Measurements from ENCODE around the gene CCDC102B.

The CCDC102B gene

DNA sequence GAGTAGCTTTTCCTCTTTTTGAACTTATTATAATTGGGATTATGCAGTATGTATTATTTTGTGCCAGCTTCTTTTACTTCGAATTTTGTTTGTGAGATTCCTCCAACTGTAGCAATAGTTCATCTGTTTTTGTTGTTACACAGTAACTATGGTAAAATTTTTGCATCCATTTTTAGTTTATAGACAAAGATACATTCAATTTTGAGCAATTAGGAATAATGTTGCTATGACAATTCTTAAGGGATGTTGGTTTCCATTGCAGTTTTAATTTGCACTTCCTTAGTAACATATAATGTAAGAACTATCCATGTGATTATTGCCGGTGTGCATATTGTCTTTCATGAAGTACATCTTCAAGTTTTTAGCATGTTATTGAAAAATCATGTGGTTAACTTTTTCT is 20.7 kb downstream of the CCDC102B start:
- no peak overlapping the region for H3K4me3 ChIP-seq (ENCODE audit: low read length in 2 of 2)

DNA sequence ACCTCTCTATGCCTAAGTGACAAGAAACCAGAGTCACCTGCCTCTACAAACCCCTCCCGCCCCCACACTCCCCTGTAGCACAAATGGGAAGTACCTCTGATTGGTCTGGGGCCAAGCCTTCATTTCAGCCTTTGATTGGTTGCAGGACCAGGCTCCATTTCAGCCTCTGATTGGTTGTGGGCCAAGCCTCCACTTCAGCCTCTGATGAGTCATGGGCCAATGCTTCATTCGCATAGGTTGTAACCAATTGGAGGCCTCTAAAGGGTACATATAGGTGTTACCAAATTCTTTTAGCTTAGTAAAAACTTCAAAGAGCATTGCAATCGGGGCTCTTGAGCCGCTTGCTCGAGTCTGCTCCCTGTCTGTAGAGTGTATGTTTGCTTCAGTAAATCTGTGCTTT is 25.0 kb downstream of the CCDC102B start:
- Histone ChIP-seq H3K4me1 (ENCODE audit: control insufficient read depth in 2 of 2, insufficient read depth in 2 of 2, low read length in 2 of 2) (no peaks in the 10 kb centered on the region), H3K27me3 (ENCODE audit: control insufficient read depth in 2 of 2, insufficient read depth in 2 of 2, low read length in 2 of 2) (no peaks in the 10 kb centered on the region), H3K9ac (ENCODE audit: low read depth in 1 of 2, low read length in 2 of 2) (no peak overlapping the region), H3K4me3 (ENCODE audit: low read length in 2 of 2) (no peak overlapping the region), H3K27ac (ENCODE audit: low read depth in 2 of 2, low read length in 2 of 2) (no peak overlapping the region), H3K9me3 (ENCODE audit: control insufficient read depth in 2 of 2, low read length in 2 of 2) (no peaks in the 10 kb centered on the region), H3K36me3 (ENCODE audit: control insufficient read depth in 2 of 2, insufficient read depth in 2 of 2, low read length in 2 of 2) (no peaks in the 10 kb centered on the region)

More for the DNA sequence above, 20.7 kb downstream of the CCDC102B start:
- Histone ChIP-seq H3K9ac (ENCODE audit: low read depth in 1 of 2, low read length in 2 of 2) (no peak overlapping the region), H3K4me1 (ENCODE audit: control insufficient read depth in 2 of 2, insufficient read depth in 2 of 2, low read length in 2 of 2) (no peaks in the 10 kb centered on the region), H3K27ac (ENCODE audit: low read depth in 2 of 2, low read length in 2 of 2) (peak overlapping the region in 1 of 2 donors; percentile 15), H3K27me3 (ENCODE audit: control insufficient read depth in 2 of 2, insufficient read depth in 2 of 2, low read length in 2 of 2) (no peaks in the 10 kb centered on the region), H3K9me3 (ENCODE audit: control insufficient read depth in 2 of 2, low read length in 2 of 2) (no peaks in the 10 kb centered on the region), H3K36me3 (ENCODE audit: control insufficient read depth in 2 of 2, insufficient read depth in 2 of 2, low read length in 2 of 2) (no peaks in the 10 kb centered on the region)

DNA sequence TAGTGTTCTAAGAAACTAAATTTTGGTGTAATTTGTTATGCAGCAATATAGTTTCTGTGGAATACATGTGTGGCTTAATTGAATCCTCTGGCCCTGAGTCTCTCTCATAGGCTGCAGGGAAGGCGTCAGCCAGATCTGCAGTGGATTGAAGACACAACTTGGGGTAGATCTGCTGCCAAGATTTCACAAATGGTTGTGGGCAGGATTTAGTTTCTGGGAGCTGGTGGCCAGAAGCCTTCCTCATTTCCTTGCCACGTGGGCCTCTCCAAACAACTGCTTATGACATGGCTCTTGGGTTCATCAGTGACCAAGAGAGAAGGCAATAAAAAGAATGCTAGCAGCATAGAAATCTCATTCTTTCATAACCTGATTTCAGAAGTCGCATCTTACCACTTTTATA is 28.2 kb downstream of the CCDC102B start:
- H3K9ac ChIP-seq (ENCODE audit: low read depth in 1 of 2, low read length in 2 of 2), result no peak overlapping the region
- no peaks in the 10 kb centered on the region for H3K9me3 ChIP-seq (ENCODE audit: control insufficient read depth in 2 of 2, low read length in 2 of 2)
- H3K4me3 ChIP-seq (ENCODE audit: low read length in 2 of 2), result no peak overlapping the region
- H3K36me3 ChIP-seq (ENCODE audit: control insufficient read depth in 2 of 2, insufficient read depth in 2 of 2, low read length in 2 of 2), result no peaks in the 10 kb centered on the region
- no peaks in the 10 kb centered on the region for H3K27me3 ChIP-seq (ENCODE audit: control insufficient read depth in 2 of 2, insufficient read depth in 2 of 2, low read length in 2 of 2)
- no peaks in the 10 kb centered on the region for H3K4me1 ChIP-seq (ENCODE audit: control insufficient read depth in 2 of 2, insufficient read depth in 2 of 2, low read length in 2 of 2)
- H3K27ac ChIP-seq (ENCODE audit: low read depth in 2 of 2, low read length in 2 of 2), result no peak overlapping the region

DNA sequence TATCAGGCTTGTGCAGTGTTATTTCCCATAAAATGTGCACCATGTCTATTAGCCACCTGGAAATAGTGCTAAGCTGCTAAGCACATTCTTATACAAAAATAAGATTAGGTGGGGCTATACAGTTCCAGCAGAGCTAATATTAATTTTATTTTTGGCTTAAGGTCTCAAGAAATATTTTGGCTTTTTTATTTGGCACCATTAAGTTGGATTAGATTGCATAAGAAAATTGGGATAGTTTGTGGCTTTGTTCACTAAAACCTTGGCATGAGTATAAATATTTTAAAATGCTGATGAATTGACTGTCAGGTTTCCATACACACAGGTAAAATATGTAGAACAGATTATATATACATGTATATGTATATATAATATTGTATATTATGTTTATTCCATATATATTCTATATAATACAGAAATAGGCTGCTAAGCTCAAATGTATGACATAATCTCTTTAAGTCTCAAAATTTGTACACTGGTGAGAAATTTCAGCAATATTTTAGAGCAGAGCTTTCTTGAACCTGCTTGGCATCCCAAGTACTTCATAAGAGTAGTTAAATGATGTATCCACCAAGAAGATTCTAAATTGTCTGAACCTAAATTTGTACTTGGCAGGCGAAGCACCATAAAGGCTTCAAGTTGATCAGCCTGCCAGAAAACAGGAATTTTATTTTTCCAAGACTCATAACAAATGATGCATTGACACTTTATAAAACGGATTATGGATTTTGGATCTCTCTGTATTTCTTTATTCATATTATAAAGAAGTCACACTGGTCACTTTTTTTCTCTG is 32.6 kb downstream of the CCDC102B start:
- Histone ChIP-seq H3K27ac (ENCODE audit: low read depth in 2 of 2, low read length in 2 of 2) (no peak overlapping the region), H3K9me3 (ENCODE audit: control insufficient read depth in 2 of 2, low read length in 2 of 2) (no peaks in the 10 kb centered on the region), H3K4me3 (ENCODE audit: low read length in 2 of 2) (no peak overlapping the region), H3K36me3 (ENCODE audit: control insufficient read depth in 2 of 2, insufficient read depth in 2 of 2, low read length in 2 of 2) (no peaks in the 10 kb centered on the region), H3K9ac (ENCODE audit: low read depth in 1 of 2, low read length in 2 of 2) (no peak overlapping the region), H3K4me1 (ENCODE audit: control insufficient read depth in 2 of 2, insufficient read depth in 2 of 2, low read length in 2 of 2) (no peaks in the 10 kb centered on the region), H3K27me3 (ENCODE audit: control insufficient read depth in 2 of 2, insufficient read depth in 2 of 2, low read length in 2 of 2) (no peaks in the 10 kb centered on the region)

DNA sequence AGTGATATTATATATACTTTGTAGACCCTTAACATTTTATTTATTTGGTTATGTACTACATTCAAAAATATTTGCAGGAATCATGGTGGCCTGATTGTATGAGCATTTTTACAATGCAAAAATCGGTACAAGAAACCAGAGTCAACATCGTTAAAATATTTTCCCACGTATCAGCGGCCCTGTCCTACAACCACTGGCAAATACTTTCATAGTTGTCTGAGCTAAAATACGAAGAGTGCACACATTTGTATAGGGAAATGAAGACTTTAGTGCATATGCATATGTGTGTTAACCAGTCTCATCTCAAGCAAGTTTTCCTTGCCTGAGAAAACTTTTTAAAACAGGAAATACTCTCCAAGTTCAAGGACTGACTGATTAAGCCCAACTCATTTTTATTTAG is 35.9 kb downstream of the CCDC102B start:
- Histone ChIP-seq H3K27me3 (ENCODE audit: control insufficient read depth in 2 of 2, insufficient read depth in 2 of 2, low read length in 2 of 2) (no peaks in the 10 kb centered on the region), H3K36me3 (ENCODE audit: control insufficient read depth in 2 of 2, insufficient read depth in 2 of 2, low read length in 2 of 2) (no peaks in the 10 kb centered on the region), H3K4me3 (ENCODE audit: low read length in 2 of 2) (no peak overlapping the region), H3K27ac (ENCODE audit: low read depth in 2 of 2, low read length in 2 of 2) (no peak overlapping the region), H3K9me3 (ENCODE audit: control insufficient read depth in 2 of 2, low read length in 2 of 2) (no peaks in the 10 kb centered on the region), H3K9ac (ENCODE audit: low read depth in 1 of 2, low read length in 2 of 2) (no peak overlapping the region), H3K4me1 (ENCODE audit: control insufficient read depth in 2 of 2, insufficient read depth in 2 of 2, low read length in 2 of 2) (no peaks in the 10 kb centered on the region)

DNA sequence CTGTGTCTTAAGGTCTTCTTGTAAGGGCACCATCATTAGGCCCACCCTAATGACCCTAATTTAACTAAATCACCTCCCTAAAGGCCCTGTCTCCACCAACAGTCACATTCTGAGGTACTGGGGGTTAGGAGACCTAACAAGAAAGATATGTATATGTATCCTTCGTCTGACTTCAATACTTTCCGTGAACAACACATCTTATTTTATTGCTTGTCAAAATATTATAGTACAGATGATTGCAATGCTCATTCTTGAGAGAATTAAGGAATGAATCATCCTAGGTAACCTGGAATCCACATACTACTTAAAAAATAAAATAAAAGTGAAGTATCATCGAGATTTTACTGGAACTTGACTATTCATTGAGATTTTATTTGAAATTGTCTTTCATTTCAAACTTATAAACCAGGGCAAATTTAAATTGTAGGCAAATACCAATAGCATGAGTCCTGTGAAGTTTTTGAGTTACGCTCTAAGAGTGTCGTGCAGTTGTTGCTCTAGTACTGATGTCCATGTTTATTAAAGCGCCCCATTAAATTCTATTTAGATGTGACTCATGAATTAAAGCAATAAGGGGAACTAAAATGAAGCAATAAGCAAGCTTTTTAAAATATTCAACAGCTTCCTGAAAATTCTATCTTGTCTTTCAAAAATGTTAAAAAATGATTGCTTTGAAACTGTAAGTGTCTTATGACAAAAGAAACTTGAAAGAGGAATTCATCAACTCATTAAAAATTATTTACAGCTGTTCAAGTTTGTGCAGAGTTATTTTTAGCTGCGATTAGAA is 40.0 kb downstream of the CCDC102B start:
- Histone ChIP-seq H3K4me3 (ENCODE audit: low read length in 2 of 2) (no peak overlapping the region), H3K4me1 (ENCODE audit: control insufficient read depth in 2 of 2, insufficient read depth in 2 of 2, low read length in 2 of 2) (no peaks in the 10 kb centered on the region), H3K9ac (ENCODE audit: low read depth in 1 of 2, low read length in 2 of 2) (no peak overlapping the region), H3K9me3 (ENCODE audit: control insufficient read depth in 2 of 2, low read length in 2 of 2) (no peaks in the 10 kb centered on the region), H3K27me3 (ENCODE audit: control insufficient read depth in 2 of 2, insufficient read depth in 2 of 2, low read length in 2 of 2) (no peaks in the 10 kb centered on the region), H3K36me3 (ENCODE audit: control insufficient read depth in 2 of 2, insufficient read depth in 2 of 2, low read length in 2 of 2) (no peaks in the 10 kb centered on the region), H3K27ac (ENCODE audit: low read depth in 2 of 2, low read length in 2 of 2) (peak overlapping the region in 1 of 2 donors; percentile 48)

DNA sequence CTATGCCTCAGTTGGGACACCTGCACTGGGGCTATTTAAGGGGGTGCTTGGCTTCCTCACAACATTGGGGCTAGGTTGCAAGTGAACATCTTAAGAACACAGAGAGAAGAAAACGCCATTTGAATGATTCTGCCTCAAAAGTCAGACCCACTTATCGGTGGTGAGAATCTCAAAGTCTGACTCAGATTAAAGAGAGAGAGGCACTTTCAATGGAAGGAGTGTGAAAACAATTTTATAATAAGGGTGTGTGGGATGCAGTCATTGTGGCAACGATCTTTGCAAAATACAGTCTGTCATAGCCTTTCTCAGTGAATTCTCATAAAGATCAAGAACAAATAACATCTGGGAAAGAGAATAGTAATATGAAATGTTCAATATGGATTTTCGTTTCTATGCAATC is 41.8 kb downstream of the CCDC102B start:
- H3K36me3 ChIP-seq (ENCODE audit: control insufficient read depth in 2 of 2, insufficient read depth in 2 of 2, low read length in 2 of 2), result no peaks in the 10 kb centered on the region
- H3K4me3 ChIP-seq (ENCODE audit: low read length in 2 of 2), result no peak overlapping the region
- no peaks in the 10 kb centered on the region for H3K9me3 ChIP-seq (ENCODE audit: control insufficient read depth in 2 of 2, low read length in 2 of 2)
- no peak overlapping the region for H3K9ac ChIP-seq (ENCODE audit: low read depth in 1 of 2, low read length in 2 of 2)
- no peaks in the 10 kb centered on the region for H3K4me1 ChIP-seq (ENCODE audit: control insufficient read depth in 2 of 2, insufficient read depth in 2 of 2, low read length in 2 of 2)
- no peak overlapping the region for H3K27ac ChIP-seq (ENCODE audit: low read depth in 2 of 2, low read length in 2 of 2)
- H3K27me3 ChIP-seq (ENCODE audit: control insufficient read depth in 2 of 2, insufficient read depth in 2 of 2, low read length in 2 of 2), result no peaks in the 10 kb centered on the region

DNA sequence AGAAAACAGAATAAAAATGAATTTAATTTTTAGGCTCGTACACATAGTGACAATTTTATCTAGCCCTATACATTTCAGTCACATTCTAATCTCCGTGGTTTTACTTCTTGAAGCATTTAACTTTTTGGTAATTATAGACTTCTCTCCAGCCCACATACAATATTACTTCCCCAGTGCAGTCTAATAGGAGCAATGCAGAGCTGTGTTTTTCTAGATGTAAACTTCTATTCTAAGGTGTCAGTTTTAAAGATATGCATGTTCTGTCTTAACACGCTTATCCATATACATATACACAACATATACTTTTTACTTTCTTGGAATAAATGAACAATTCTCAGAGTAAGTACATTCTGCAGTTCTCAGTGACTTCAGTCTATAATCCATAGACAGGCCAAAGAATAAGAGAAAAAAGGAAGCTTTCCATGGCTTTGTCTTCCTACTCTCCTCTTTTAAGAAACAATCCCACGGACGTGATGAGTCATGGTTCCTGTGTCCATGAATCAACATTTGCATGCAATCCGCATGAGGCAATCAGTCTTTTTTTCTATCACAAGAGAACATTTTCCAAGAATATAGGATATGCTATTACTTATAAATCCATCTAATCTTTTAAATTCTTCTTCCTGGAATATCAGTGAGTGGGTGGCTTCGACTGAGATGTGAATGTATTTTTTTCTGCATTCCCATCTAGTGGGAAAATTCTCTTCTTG is 42.8 kb downstream of the CCDC102B start:
- no peaks in the 10 kb centered on the region for H3K4me1 ChIP-seq (ENCODE audit: control insufficient read depth in 2 of 2, insufficient read depth in 2 of 2, low read length in 2 of 2)
- no peak overlapping the region for H3K4me3 ChIP-seq (ENCODE audit: low read length in 2 of 2)
- peak overlapping the region in 1 of 2 donors; percentile 6 for H3K27ac ChIP-seq (ENCODE audit: low read depth in 2 of 2, low read length in 2 of 2)
- H3K9ac ChIP-seq (ENCODE audit: low read depth in 1 of 2, low read length in 2 of 2), result no peak overlapping the region
- H3K9me3 ChIP-seq (ENCODE audit: control insufficient read depth in 2 of 2, low read length in 2 of 2), result no peaks in the 10 kb centered on the region
- H3K36me3 ChIP-seq (ENCODE audit: control insufficient read depth in 2 of 2, insufficient read depth in 2 of 2, low read length in 2 of 2), result no peaks in the 10 kb centered on the region
- H3K27me3 ChIP-seq (ENCODE audit: control insufficient read depth in 2 of 2, insufficient read depth in 2 of 2, low read length in 2 of 2), result no peaks in the 10 kb centered on the region

DNA sequence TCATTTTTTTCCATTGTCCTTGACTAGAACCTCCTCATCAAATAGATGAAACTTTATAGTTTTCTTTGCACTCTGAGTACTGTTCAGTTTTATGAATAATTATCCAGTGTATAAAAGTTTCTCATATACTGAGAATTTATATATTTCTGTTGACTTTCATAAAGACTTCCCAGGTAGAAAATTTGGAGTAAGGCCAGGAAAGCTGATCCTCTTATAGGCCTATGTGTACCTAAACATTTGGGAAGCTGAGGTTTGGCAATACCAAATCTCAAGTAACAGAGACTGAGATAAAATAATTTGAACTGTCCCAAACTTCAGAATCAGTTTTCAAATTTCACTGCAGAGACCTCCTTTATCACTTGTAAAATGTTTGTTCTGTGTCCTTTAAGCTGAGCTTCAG is 43.4 kb downstream of the CCDC102B start:
- no peaks in the 10 kb centered on the region for H3K9me3 ChIP-seq (ENCODE audit: control insufficient read depth in 2 of 2, low read length in 2 of 2)
- H3K4me3 ChIP-seq (ENCODE audit: low read length in 2 of 2), result no peak overlapping the region
- peak overlapping the region in 1 of 2 donors; percentile 6 for H3K27ac ChIP-seq (ENCODE audit: low read depth in 2 of 2, low read length in 2 of 2)

DNA sequence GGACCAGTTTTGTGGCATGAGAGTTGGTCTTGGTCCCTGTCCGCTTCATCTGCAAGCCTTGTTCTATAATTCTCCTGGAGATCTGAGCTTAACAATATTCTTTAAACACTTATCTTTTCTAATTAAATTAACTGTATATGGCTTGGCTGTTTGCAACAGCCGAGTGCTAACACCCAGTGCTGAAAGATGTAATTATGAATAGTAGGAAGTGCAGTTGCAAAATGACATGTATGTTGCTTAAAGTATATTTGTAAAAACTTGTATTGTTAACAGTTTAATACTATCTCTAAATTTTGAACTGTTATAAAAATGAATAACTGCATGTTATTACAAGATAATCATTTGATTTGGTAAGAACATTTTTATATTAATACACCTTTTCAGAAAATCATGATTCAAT is 45.1 kb downstream of the CCDC102B start:
- H3K27ac ChIP-seq (ENCODE audit: low read depth in 2 of 2, low read length in 2 of 2), result no peak overlapping the region
- no peak overlapping the region for H3K9ac ChIP-seq (ENCODE audit: low read depth in 1 of 2, low read length in 2 of 2)

More for the DNA sequence above, 43.4 kb downstream of the CCDC102B start:
- Histone ChIP-seq H3K4me1 (ENCODE audit: control insufficient read depth in 2 of 2, insufficient read depth in 2 of 2, low read length in 2 of 2) (no peaks in the 10 kb centered on the region), H3K9ac (ENCODE audit: low read depth in 1 of 2, low read length in 2 of 2) (no peak overlapping the region), H3K27me3 (ENCODE audit: control insufficient read depth in 2 of 2, insufficient read depth in 2 of 2, low read length in 2 of 2) (no peaks in the 10 kb centered on the region), H3K36me3 (ENCODE audit: control insufficient read depth in 2 of 2, insufficient read depth in 2 of 2, low read length in 2 of 2) (no peaks in the 10 kb centered on the region)

More for the DNA sequence above, 45.1 kb downstream of the CCDC102B start:
- H3K4me1 ChIP-seq (ENCODE audit: control insufficient read depth in 2 of 2, insufficient read depth in 2 of 2, low read length in 2 of 2), result no peaks in the 10 kb centered on the region
- no peaks in the 10 kb centered on the region for H3K9me3 ChIP-seq (ENCODE audit: control insufficient read depth in 2 of 2, low read length in 2 of 2)
- no peaks in the 10 kb centered on the region for H3K36me3 ChIP-seq (ENCODE audit: control insufficient read depth in 2 of 2, insufficient read depth in 2 of 2, low read length in 2 of 2)
- H3K27me3 ChIP-seq (ENCODE audit: control insufficient read depth in 2 of 2, insufficient read depth in 2 of 2, low read length in 2 of 2), result no peaks in the 10 kb centered on the region
- no peak overlapping the region for H3K4me3 ChIP-seq (ENCODE audit: low read length in 2 of 2)
